SK-N-SH treated with all-trans-retinoic acid at 6 μM for 48 hours (cell line): ENCODE measurements around the gene FJX1.

Experiments used
- ATAC-seq: fragments of 200-7000 bp; cut with Tn5 transposase; 3 replicates; pipeline ENCODE4 v1.9.1; 2020; ENCODE audit warnings: mild to moderate bottlenecking, moderate library complexity
- ARNTL ChIP-seq: fragments of 450-650 bp; formaldehyde crosslinking; IDR thresholded peaks from 2 replicates; pipeline ENCODE4 v1.5.0; 2020; ENCODE audit warnings: low read depth, mild to moderate bottlenecking, moderate library complexity, borderline replicate concordance
- CREB5 ChIP-seq: fragments of 250-450 bp; sonication (Bioruptor Pico); IDR thresholded peaks from 2 replicates; pipeline ENCODE4 v1.5.1; 2020; ENCODE audit warnings: low read depth, mild to moderate bottlenecking, moderate library complexity
- CSDC2 ChIP-seq: fragments of 250-450 bp; sonication (Bioruptor Pico); IDR thresholded peaks from 2 replicates; pipeline ENCODE4 v1.5.0; 2020; ENCODE audit warnings: mild to moderate bottlenecking, moderate library complexity
- CSRNP3 ChIP-seq: fragments of 250-450 bp; sonication (Bioruptor Pico); IDR thresholded peaks from 2 replicates; pipeline ENCODE4 v1.5.1; 2021; ENCODE audit warnings: mild to moderate bottlenecking, moderate library complexity
- ESRRG ChIP-seq: fragments of 250-450 bp; sonication (Bioruptor Pico); IDR thresholded peaks from 2 replicates; pipeline ENCODE4 v1.6.1; 2021; ENCODE audit warnings: mild to moderate bottlenecking
- GLIS3 ChIP-seq: fragments of 250-450 bp; sonication (Bioruptor Pico); IDR thresholded peaks from 2 replicates; pipeline ENCODE4 v1.5.0; 2020; ENCODE audit warnings: mild to moderate bottlenecking, moderate library complexity
- ISL1 ChIP-seq: fragments of 250-450 bp; sonication (Bioruptor Pico); IDR thresholded peaks from 2 replicates; pipeline ENCODE4 v2.1.2; 2022; ENCODE audit warnings: mild to moderate bottlenecking, moderate library complexity
- PATZ1 ChIP-seq: fragments of 250-450 bp; sonication (Bioruptor Pico); IDR thresholded peaks from 2 replicates; pipeline ENCODE4 v1.8.0; 2020; ENCODE audit warnings: mild to moderate bottlenecking, moderate library complexity, borderline replicate concordance
- PPARA ChIP-seq: fragments of 250-450 bp; sonication (Bioruptor Pico); IDR thresholded peaks from 2 replicates; pipeline ENCODE4 v1.5.0; 2020; ENCODE audit warnings: mild to moderate bottlenecking, borderline replicate concordance
- RARB ChIP-seq: fragments of 250-450 bp; sonication (Bioruptor Pico); IDR thresholded peaks from 2 replicates; pipeline ENCODE4 v1.8.0; 2021; ENCODE audit warnings: mild to moderate bottlenecking, moderate library complexity
- SNAI2 ChIP-seq: fragments of 250-450 bp; sonication (Bioruptor Pico); IDR thresholded peaks from 2 replicates; pipeline ENCODE4 v1.5.0; 2020; ENCODE audit warnings: mild to moderate bottlenecking, moderate library complexity
- TCF4 ChIP-seq: fragments of 250-450 bp; sonication (Bioruptor Pico); IDR thresholded peaks from 2 replicates; pipeline ENCODE4 v1.8.0; 2021; ENCODE audit warnings: mild to moderate bottlenecking, moderate library complexity, borderline replicate concordance
- TOX ChIP-seq: fragments of 250-450 bp; sonication (Bioruptor Pico); IDR thresholded peaks from 2 replicates; pipeline ENCODE4 v1.8.0; 2021; ENCODE audit warnings: mild to moderate bottlenecking, moderate library complexity, borderline replicate concordance
- TSHZ2 ChIP-seq: fragments of 250-450 bp; sonication (Bioruptor Pico); IDR thresholded peaks from 2 replicates; pipeline ENCODE4 v1.5.0; 2020; ENCODE audit warnings: mild to moderate bottlenecking, moderate library complexity
- ZC3H10 ChIP-seq: fragments of 250-450 bp; sonication (Bioruptor Pico); IDR thresholded peaks from 2 replicates; pipeline ENCODE4 v1.5.1; 2021; ENCODE audit warnings: mild to moderate bottlenecking, moderate library complexity
- ZFP3 ChIP-seq: fragments of 250-450 bp; sonication (Bioruptor Pico); IDR thresholded peaks from 2 replicates; pipeline ENCODE4 v1.5.0; 2020; ENCODE audit warnings: mild to moderate bottlenecking, moderate library complexity
- ZFP30 ChIP-seq: fragments of 450-650 bp; formaldehyde crosslinking; IDR thresholded peaks from 2 replicates; pipeline ENCODE4 v1.5.0; 2022; ENCODE audit warnings: mild to moderate bottlenecking, moderate library complexity
- ZNF565 ChIP-seq: fragments of 450-650 bp; formaldehyde crosslinking; conservative IDR thresholded peaks from 2 replicates; pipeline ENCODE4 v1.5.0; 2020; ENCODE audit warnings: low read depth, mild to moderate bottlenecking, moderate library complexity
- ZNF70 ChIP-seq: fragments of 450-650 bp; formaldehyde crosslinking; IDR thresholded peaks from 2 replicates; pipeline ENCODE4 v1.5.0; 2020; ENCODE audit warnings: mild to moderate bottlenecking, moderate library complexity

The FJX1 gene

GRCh38 chr11:35615921-35616900 lies 2.0 kb upstream of the FJX1 start:
- peak; percentile 7; the same call in 1 of the 3 replicates for ATAC-seq

GRCh38 chr11:35617316-35617686 lies 959 bp upstream of the FJX1 start:
- TF ChIP-seq TSHZ2 (CRISPR knock-in tag) (no peak), ZC3H10 (CRISPR knock-in tag) (no peak), ZFP30 (CRISPR knock-in tag) (no peak), ARNTL (CRISPR knock-in tag) (no peak), ISL1 (no peak), SNAI2 (CRISPR knock-in tag) (no peak), GLIS3 (CRISPR knock-in tag) (no peak), RARB (CRISPR knock-in tag) (no peak), ZNF70 (CRISPR knock-in tag) (no peak), TCF4 (no peak), CREB5 (no peak), ZNF565 (CRISPR knock-in tag) (no peak), ESRRG (CRISPR knock-in tag) (no peak), CSDC2 (CRISPR knock-in tag) (no peak)

More at GRCh38 chr11:35615921-35616900, 2.0 kb upstream of the FJX1 start:
- no peak for TF ChIP-seq ARNTL (CRISPR knock-in tag)
- no peak for TF ChIP-seq ZNF70 (CRISPR knock-in tag)
- no peak for TF ChIP-seq PATZ1 (CRISPR knock-in tag)
- TF ChIP-seq ZC3H10 (CRISPR knock-in tag): no peak
- TF ChIP-seq ZNF565 (CRISPR knock-in tag): no peak
- TF ChIP-seq TSHZ2 (CRISPR knock-in tag): no peak
- TF ChIP-seq ZFP30 (CRISPR knock-in tag): no peak
- TF ChIP-seq CSRNP3 (CRISPR knock-in tag): no peak
- no peak for TF ChIP-seq TCF4

GRCh38 chr11:35618497-35619115 lies 346 bp downstream of the FJX1 start:
- TF ChIP-seq GLIS3 (CRISPR knock-in tag): no peak
- no peak for TF ChIP-seq ZFP3 (CRISPR knock-in tag)
- TF ChIP-seq CSRNP3 (CRISPR knock-in tag): no peak
- no peak for TF ChIP-seq TOX (CRISPR knock-in tag)
- TF ChIP-seq PPARA (CRISPR knock-in tag): no peak
- TF ChIP-seq TSHZ2 (CRISPR knock-in tag): no peak
- no peak for TF ChIP-seq ZFP30 (CRISPR knock-in tag)
- peak; percentile 8 for ATAC-seq

More at GRCh38 chr11:35617316-35617686, 959 bp upstream of the FJX1 start:
- no peak for ATAC-seq
